Measurements from ENCODE around the gene ZIK1. TPM values are rescaled to one million over a fixed set of nuclear protein-coding genes. Genes with fewer than 3 reads are reported as not detected.
A peak's percentile ranks its signal among the peaks of the same experiment; 100 is the strongest.

Gene ZIK1
- total and polyA plus RNA-seq, 9 of the 15 experiments (the other 6 are each of a cell fraction or from before 2014, with no cell fraction given), result 0.03 to 0.42 (median 0.15) TPM; not detected in 1

DNA sequence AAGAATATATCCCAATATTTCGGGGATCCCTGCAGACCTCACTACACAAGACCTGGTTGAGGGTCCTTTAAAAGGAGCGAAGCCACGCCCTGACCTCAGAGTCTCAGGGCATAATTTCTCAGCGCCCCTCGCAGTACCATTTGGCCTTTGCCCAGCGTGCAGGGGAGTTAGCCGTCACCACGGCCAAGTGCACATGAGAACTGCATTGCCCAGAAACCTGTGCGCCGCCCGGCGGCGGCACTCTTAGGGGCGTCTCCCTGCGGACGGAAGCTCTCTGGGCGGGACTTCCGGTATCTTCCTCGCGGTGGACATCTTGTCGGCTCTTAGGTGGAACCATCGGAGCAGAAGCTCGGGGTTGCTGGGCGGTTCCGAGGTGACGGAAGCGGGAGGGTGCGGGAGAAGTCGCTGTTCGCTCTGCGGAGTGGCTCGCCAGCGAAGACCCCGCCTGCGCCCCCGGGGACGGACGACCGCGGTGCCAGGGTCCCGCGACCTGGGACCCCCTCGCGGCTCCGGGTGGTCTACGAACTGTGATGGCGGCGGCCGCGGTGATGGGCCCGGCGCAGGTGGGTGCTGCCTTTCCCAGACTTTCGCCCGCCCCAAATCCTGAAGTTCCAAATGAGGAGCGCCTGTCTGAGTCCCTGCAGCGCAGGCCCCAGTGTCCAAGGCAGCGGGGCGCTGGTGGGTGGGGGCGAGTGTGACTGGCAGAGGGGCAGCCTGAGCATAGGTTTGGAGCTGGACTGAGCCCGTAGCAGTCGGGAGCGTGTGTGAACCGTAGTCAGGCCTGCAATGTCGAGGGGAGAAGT, 30.2 kb downstream of the ZIK1 start, which contains the start of gene ZNF134 (continued):
- TF ChIP-seq, protein P1, sequence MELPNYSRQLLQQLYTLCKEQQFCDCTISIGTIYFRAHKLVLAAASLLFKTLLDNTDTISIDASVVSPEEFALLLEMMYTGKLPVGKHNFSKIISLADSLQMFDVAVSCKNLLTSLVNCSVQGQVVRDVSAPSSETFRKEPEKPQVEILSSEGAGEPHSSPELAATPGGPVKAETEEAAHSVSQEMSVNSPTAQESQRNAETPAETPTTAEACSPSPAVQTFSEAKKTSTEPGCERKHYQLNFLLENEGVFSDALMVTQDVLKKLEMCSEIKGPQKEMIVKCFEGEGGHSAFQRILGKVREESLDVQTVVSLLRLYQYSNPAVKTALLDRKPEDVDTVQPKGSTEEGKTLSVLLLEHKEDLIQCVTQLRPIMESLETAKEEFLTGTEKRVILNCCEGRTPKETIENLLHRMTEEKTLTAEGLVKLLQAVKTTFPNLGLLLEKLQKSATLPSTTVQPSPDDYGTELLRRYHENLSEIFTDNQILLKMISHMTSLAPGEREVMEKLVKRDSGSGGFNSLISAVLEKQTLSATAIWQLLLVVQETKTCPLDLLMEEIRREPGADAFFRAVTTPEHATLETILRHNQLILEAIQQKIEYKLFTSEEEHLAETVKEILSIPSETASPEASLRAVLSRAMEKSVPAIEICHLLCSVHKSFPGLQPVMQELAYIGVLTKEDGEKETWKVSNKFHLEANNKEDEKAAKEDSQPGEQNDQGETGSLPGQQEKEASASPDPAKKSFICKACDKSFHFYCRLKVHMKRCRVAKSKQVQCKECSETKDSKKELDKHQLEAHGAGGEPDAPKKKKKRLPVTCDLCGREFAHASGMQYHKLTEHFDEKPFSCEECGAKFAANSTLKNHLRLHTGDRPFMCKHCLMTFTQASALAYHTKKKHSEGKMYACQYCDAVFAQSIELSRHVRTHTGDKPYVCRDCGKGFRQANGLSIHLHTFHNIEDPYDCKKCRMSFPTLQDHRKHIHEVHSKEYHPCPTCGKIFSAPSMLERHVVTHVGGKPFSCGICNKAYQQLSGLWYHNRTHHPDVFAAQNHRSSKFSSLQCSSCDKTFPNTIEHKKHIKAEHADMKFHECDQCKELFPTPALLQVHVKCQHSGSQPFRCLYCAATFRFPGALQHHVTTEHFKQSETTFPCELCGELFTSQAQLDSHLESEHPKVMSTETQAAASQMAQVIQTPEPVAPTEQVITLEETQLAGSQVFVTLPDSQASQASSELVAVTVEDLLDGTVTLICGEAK (IDR thresholded peaks at IDR 0.05), result peak; percentile 94
- TF ChIP-seq, protein P1 (CRISPR knock-in tag; IDR thresholded peaks at IDR 0.05), result no peak
- TF ChIP-seq SLC30A9 (CRISPR knock-in tag; IDR thresholded peaks at IDR 0.05) (no peak), ETS1 (conservative IDR thresholded peaks at IDR 0.05; ENCODE audit: control insufficient read depth, low read depth, low read length) (0 out of 2 replicates have a peak, but pooled peaks have one; percentile 26), KDM4B (IDR thresholded peaks at IDR 0.05; ENCODE audit: borderline replicate concordance in 2 of 2, low read depth in 1 of 2) (peak in 1 of 2 experiments; percentile 71; a peak in 1 of 4 replicates), POLR2A (conservative IDR thresholded peaks at IDR 0.05) (peak; percentile 74), ZZZ3 (IDR thresholded peaks at IDR 0.05) (no peak), NUFIP1 (IDR thresholded peaks at IDR 0.05; ENCODE audit: partially characterized antibody) (no peak), ZNF740 (CRISPR knock-in tag; IDR thresholded peaks at IDR 0.05) (no peak), ZNF740 (tag; IDR thresholded peaks at IDR 0.05) (no peak), FOXP1 (CRISPR knock-in tag; IDR thresholded peaks at IDR 0.05) (no peak), L3MBTL2 (IDR thresholded peaks at IDR 0.05) (peak; percentile 74), GTF2F1 (IDR thresholded peaks at IDR 0.05; ENCODE audit: low read depth, low read length) (no peak), HDAC8 (tag; IDR thresholded peaks at IDR 0.05) (no peak), GABPA (tag; conservative IDR thresholded peaks at IDR 0.05; ENCODE audit: low read depth) (peak; percentile 96), CBX2 (IDR thresholded peaks at IDR 0.05; ENCODE audit: insufficient read depth, low read length, poor library complexity, severe bottlenecking) (no peak)

Data from K562 (cell line).